ENCODE data around the gene SLC4A3.

DNA sequence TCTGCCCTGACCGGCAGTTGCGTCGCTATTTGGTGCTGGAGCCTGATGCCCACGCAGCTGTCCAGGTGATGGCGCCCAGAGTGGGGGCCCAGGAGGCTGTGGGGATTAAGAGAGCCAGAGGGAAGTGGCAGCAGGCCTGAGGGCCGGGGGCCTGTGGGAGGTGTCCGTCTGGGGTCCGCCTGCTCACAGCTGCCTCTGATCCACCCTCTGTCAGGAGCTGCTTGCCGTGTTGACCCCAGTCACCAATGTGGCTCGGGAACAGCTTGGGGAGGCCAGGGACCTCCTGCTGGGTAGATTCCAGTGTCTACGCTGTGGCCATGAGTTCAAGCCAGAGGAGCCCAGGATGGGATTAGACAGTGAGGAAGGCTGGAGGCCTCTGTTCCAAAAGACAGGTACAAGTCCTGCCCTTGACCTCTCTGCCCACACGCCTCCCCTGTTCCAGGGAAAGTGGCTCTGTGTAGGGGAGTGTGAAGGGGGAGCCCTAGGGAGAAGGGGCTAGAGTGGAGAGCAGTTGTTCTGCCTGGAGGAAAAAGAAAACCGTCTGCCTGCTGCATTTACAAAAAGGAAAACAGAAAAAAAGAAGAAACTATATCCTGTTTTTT lies 18.2 kb upstream of the SLC4A3 start:
- TF ChIP-seq EP300 (IDR thresholded peaks at IDR 0.05; ENCODE audit: borderline replicate concordance in 1 of 2, low read depth in 2 of 2, low read length in 2 of 2) (no peak), EZH2 (IDR thresholded peaks at IDR 0.05; ENCODE audit: low read depth, low read length, severe bottlenecking) (no peak), POLR2AphosphoS5 (IDR thresholded peaks at IDR 0.05; ENCODE audit: low read depth, low read length) (no peak), ZNF274 (IDR thresholded peaks at IDR 0.05; ENCODE audit: borderline replicate concordance, extremely low read depth, low read length) (no peak), JUND (IDR thresholded peaks at IDR 0.05; ENCODE audit: low read length) (no peak), CTBP2 (IDR thresholded peaks at IDR 0.05; ENCODE audit: borderline replicate concordance, insufficient read depth, insufficient read length, low read length) (no peak)
- TF ChIP-seq, protein P1, sequence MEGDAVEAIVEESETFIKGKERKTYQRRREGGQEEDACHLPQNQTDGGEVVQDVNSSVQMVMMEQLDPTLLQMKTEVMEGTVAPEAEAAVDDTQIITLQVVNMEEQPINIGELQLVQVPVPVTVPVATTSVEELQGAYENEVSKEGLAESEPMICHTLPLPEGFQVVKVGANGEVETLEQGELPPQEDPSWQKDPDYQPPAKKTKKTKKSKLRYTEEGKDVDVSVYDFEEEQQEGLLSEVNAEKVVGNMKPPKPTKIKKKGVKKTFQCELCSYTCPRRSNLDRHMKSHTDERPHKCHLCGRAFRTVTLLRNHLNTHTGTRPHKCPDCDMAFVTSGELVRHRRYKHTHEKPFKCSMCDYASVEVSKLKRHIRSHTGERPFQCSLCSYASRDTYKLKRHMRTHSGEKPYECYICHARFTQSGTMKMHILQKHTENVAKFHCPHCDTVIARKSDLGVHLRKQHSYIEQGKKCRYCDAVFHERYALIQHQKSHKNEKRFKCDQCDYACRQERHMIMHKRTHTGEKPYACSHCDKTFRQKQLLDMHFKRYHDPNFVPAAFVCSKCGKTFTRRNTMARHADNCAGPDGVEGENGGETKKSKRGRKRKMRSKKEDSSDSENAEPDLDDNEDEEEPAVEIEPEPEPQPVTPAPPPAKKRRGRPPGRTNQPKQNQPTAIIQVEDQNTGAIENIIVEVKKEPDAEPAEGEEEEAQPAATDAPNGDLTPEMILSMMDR (IDR thresholded peaks at IDR 0.05; ENCODE audit: control extremely low read depth in 1 of 3, insufficient read depth in 1 of 3, low read depth in 1 of 3, low read length in 3 of 3) = no peak
